Measurements from ENCODE around the gene RNPEP. TPM values are rescaled to one million over a fixed set of nuclear protein-coding genes. Genes with fewer than 3 reads are reported as not detected.

The RNPEP gene
- polyA plus RNA-seq, 1 of the 3 experiments (the other 2 are of a cell fraction) = 46.7 TPM

DNA sequence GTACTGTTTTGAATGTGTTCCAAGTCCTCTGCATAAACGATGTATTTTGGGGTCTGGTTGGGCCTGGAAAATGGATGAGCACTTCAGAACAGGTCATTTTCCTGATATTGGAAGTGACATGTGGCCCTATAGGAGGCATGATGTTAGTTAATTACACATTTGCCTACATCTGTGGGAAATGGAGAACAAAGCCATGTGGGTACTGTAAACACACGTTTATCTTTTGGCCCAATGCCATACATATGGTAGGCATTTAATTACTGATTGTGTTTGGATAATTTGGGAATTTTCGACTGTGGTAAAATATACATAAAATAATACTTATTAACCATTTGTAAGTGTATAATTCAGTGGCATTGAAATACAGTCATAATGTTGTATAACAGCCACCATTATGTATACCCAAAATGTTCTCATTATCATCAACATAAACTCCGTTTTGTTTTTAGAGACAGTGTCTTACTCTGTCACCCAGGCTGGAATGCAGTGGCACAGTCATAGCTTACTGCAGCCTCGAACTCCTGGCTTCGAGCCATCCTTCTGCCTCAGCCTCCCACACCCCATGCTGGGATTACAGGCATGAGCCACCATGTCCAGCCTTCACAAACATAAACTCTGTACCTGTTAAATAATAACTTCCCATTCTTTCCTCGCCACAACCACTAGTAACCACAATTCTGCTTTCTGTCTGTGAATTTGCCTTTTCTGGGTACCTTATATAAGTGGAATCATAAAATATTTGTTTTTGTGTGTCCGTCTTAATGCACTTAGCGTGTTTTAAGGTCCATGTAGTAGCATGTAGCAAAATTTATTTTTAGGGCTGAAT is 11.9 kb upstream of the RNPEP start (continued):
- TF ChIP-seq NFIC (IDR thresholded peaks at IDR 0.05; ENCODE audit: borderline replicate concordance) = peak; percentile 52
- TF ChIP-seq RCOR1 (IDR thresholded peaks at IDR 0.05; ENCODE audit: low read length) = no peak; the same call in none of the 2 replicates
- TF ChIP-seq EZH2phosphoT487 (IDR thresholded peaks at IDR 0.05; ENCODE audit: borderline replicate concordance, low read depth) = no peak
- no peak for TF ChIP-seq NRF1 (IDR thresholded peaks at IDR 0.05; ENCODE audit: low read depth, low read length)
- no peak for TF ChIP-seq ZBTB33 (IDR thresholded peaks at IDR 0.05; ENCODE audit: borderline replicate concordance, low read depth)
- no peak for TF ChIP-seq POLR2AphosphoS5 (IDR thresholded peaks at IDR 0.05; ENCODE audit: low read depth, low read length)
- TF ChIP-seq JUND (IDR thresholded peaks at IDR 0.05) = no peak
- no peak for TF ChIP-seq IRF3 (IDR thresholded peaks at IDR 0.05; ENCODE audit: low read depth, low read length)

DNA sequence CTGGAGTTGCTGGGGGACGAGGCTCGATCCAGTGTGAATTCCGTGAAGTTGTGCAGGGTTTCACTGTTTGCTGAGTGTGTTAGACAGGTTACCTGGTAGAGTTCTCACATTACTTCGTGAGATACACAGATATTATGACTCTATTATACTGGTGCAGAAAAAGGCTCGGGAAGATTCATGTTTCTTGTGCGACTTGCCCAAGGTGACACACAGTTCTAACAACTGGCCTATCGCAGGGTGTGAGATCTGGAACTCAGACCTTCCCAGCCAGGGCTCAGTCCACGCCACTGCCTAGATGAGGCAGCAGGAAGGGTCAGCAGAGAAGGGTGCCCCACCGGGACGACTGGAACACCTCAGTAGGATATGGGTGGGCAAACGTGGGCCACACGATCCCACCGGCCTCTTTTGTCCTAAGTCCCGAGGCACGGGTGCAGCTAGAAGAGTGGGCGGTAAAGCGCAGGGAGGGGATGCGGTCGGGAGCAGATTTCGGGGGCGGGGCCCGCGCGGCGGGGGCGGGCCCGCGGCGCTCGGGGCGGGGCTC is 296 bp upstream of the RNPEP start:
- Histone ChIP-seq H3K4me2 (peak overlapping the region; percentile 72; the same call in 1 of the 2 replicates), H3K4me3 (ENCODE audit: low read depth in 2 of 2, low read length in 1 of 2) (peak overlapping the region; percentile 67 to 69), H3K9me3 (no peaks in the 10 kb centered on the region), H3K27me3 (ENCODE audit: insufficient read depth) (no peaks in the 10 kb centered on the region), H3K9ac (peak overlapping the region; percentile 32; the same call in 1 of the 2 replicates), H2AFZ (ENCODE audit: low read depth) (peak overlapping the region; percentile 69; the same call in 1 of the 2 replicates), H4K20me1 (ENCODE audit: insufficient read depth) (peaks cover 12% of the 10 kb centered on the region), H3K4me1 (ENCODE audit: control insufficient read depth in 1 of 2, insufficient read depth in 2 of 2, low read depth in 1 of 2, low read length in 1 of 2) (peaks cover 0 to 8% of the 10 kb centered on the region in 2 experiments; a peak in 2 of 4 replicates), H3K27ac (ENCODE audit: low read depth in 2 of 2, low read length in 1 of 2) (peak overlapping the region; percentile 23 to 66; a peak in 2 of 4 replicates), H3K36me3 (replicated peaks in 1 of 2; ENCODE audit: control insufficient read depth in 1 of 2, insufficient read depth in 2 of 2, low read length in 1 of 2) (peaks cover 0 to 2% of the 10 kb centered on the region in 2 experiments), H3K9me2 (no peaks in the 10 kb centered on the region), H3K79me2 (ENCODE audit: insufficient read depth) (peaks cover 43% of the 10 kb centered on the region), H3F3A (replicated peaks; ENCODE audit: insufficient read depth) (peaks cover 4% of the 10 kb centered on the region)
- TF ChIP-seq TAF1 (IDR thresholded peaks at IDR 0.05; ENCODE audit: borderline replicate concordance, low read depth, low read length) = no peak
- no peak for TF ChIP-seq IRF3 (IDR thresholded peaks at IDR 0.05; ENCODE audit: low read depth, low read length)
- TF ChIP-seq FOXM1 (IDR thresholded peaks at IDR 0.05; ENCODE audit: low read depth) = no peak
- TF ChIP-seq, protein P1, sequence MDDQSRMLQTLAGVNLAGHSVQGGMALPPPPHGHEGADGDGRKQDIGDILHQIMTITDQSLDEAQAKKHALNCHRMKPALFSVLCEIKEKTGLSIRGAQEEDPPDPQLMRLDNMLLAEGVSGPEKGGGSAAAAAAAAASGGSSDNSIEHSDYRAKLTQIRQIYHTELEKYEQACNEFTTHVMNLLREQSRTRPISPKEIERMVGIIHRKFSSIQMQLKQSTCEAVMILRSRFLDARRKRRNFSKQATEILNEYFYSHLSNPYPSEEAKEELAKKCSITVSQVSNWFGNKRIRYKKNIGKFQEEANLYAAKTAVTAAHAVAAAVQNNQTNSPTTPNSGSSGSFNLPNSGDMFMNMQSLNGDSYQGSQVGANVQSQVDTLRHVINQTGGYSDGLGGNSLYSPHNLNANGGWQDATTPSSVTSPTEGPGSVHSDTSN (IDR thresholded peaks at IDR 0.05) = no peak
- no peak for TF ChIP-seq FOSL2 (IDR thresholded peaks at IDR 0.05; ENCODE audit: borderline replicate concordance, low read depth)
- TF ChIP-seq TEAD4 (IDR thresholded peaks at IDR 0.05; ENCODE audit: borderline replicate concordance, insufficient read depth) = no peak
- TF ChIP-seq RAD21 (IDR thresholded peaks at IDR 0.05; ENCODE audit: low read length) = no peak
- TF ChIP-seq CHD2 (IDR thresholded peaks at IDR 0.05; ENCODE audit: low read length, partially characterized antibody) = no peak
- TF ChIP-seq NRF1 (IDR thresholded peaks at IDR 0.05; ENCODE audit: low read depth, low read length) = no peak
- no peak for TF ChIP-seq RXRA (IDR thresholded peaks at IDR 0.05; ENCODE audit: borderline replicate concordance, low read depth)
- no peak for TF ChIP-seq GATA2 (CRISPR knock-in tag; IDR thresholded peaks at IDR 0.05)
- TF ChIP-seq YY1 (IDR thresholded peaks at IDR 0.05; ENCODE audit: low read depth) = no peak
- no peak for TF ChIP-seq RCOR1 (IDR thresholded peaks at IDR 0.05; ENCODE audit: low read length)
- TF ChIP-seq MEF2A (IDR thresholded peaks at IDR 0.05; ENCODE audit: borderline replicate concordance, low read depth) = no peak
- no peak for TF ChIP-seq JUND (IDR thresholded peaks at IDR 0.05)
- no peak for TF ChIP-seq EZH2phosphoT487 (IDR thresholded peaks at IDR 0.05; ENCODE audit: borderline replicate concordance, low read depth)
- no peak for TF ChIP-seq USF1 (IDR thresholded peaks at IDR 0.05; ENCODE audit: borderline replicate concordance, low read depth)
- WGBS (ENCODE audit: low lambda C conversion rate) = 54% methylated on average over 11 of the region's 31 CpGs
- DNase-seq = peak; percentile 95
- POLR2A ChIA-PET = interaction anchor here (1.0 kb wide), 1 partner anchor 90 kb away, joined by 5 read pairs; no protein-coding TSS in a partner anchor
- CTCF ChIA-PET = interaction anchor here (0.6 to 9.6 kb wide), 9 partner anchors 9 to 139 kb away, joined by 3 to 58 read pairs (median 6); partner anchors contain the start of gene SHISA4

Measured in SK-N-SH (cell line).